GM23338 (cell line): ENCODE results near the gene CNKSR1. TPM values are rescaled to one million over a fixed set of nuclear protein-coding genes. Genes with fewer than 3 reads are reported as not detected.
A peak's percentile ranks its signal among the peaks of the same experiment; 100 is the strongest.

Experiments
- ATAC-seq: fragments of 200-7000 bp; cut with Tn5 transposase; 3 replicates; pipeline ENCODE4 v1.9.1; 2020
- DNase-seq: peaks from one replicate; pipeline ENCODE4 v3.0.0-alpha.2; 2015; ENCODE audit warnings: low spot score
- H2AFZ ChIP-seq: fragments of 200-600 bp; sonication (generic); 2 replicates; pipeline ENCODE4 v1.8.0; 2016; ENCODE audit warnings: antibody characterized with exemption, mild to moderate bottlenecking, moderate library complexity
- H3F3A ChIP-seq: fragments of 200-600 bp; sonication (generic); replicated peaks from 2 replicates; pipeline ENCODE4 v1.8.0; 2017; ENCODE audit warnings: antibody characterized with exemption, mixed run types, low read depth
- H3K27ac ChIP-seq: fragments of 200-600 bp; sonication (generic); 2 replicates; pipeline ENCODE4 v1.6.1; 2016; ENCODE audit warnings: low read depth
- H3K27me3 ChIP-seq: fragments of 200-600 bp; sonication (generic); 2 replicates; pipeline ENCODE4 v1.8.0; 2016; ENCODE audit warnings: mild to moderate bottlenecking, mixed run types, moderate library complexity; ENCODE audit not compliant: insufficient read depth
- H3K36me3 ChIP-seq: fragments of 200-600 bp; sonication (generic); 2 replicates; pipeline ENCODE4 v1.8.0; 2016; ENCODE audit warnings: mild to moderate bottlenecking; ENCODE audit not compliant: insufficient read depth
- H3K4me1 ChIP-seq: fragments of 200-600 bp; sonication (generic); 2 replicates; pipeline ENCODE4 v1.8.0; 2016; ENCODE audit warnings: mild to moderate bottlenecking, moderate library complexity; ENCODE audit not compliant: insufficient read depth
- H3K4me2 ChIP-seq: fragments of 200-600 bp; sonication (generic); 2 replicates; pipeline ENCODE4 v1.7.1; 2017; ENCODE audit warnings: mixed run types
- H3K4me3 ChIP-seq: fragments of 200-600 bp; sonication (generic); 2 replicates; pipeline ENCODE4 v1.6.1; 2016; ENCODE audit warnings: mixed run types
- H3K79me2 ChIP-seq: fragments of 200-600 bp; sonication (generic); replicated peaks from 2 replicates; pipeline ENCODE4 v1.8.0; 2017; ENCODE audit warnings: mild to moderate bottlenecking; ENCODE audit not compliant: insufficient read depth
- H3K9me2 ChIP-seq: fragments of 200-600 bp; sonication (generic); 2 replicates; pipeline ENCODE4 v1.8.0; 2017; ENCODE audit not compliant: insufficient read depth
- H4K20me1 ChIP-seq: fragments of 200-600 bp; sonication (generic); replicated peaks from 2 replicates; pipeline ENCODE4 v1.8.0; 2017; ENCODE audit warnings: mild to moderate bottlenecking; ENCODE audit not compliant: insufficient read depth
- H3K27ac Mint-ChIP-seq: 2 replicates; pipeline ENCODE4 v1.8.0; 2020; ENCODE audit warnings: inconsistent platforms, mild to moderate bottlenecking, moderate library complexity, mixed read lengths
- H3K27me3 Mint-ChIP-seq: 3 replicates; pipeline ENCODE4 v1.8.0; 2022; ENCODE audit warnings: low read depth, mild to moderate bottlenecking, moderate library complexity, mixed read lengths, inconsistent platforms; ENCODE audit not compliant: insufficient read depth, poor library complexity
- H3K36me3 Mint-ChIP-seq: 3 replicates; pipeline ENCODE4 v1.8.0; 2021; ENCODE audit warnings: low read depth, mild to moderate bottlenecking, inconsistent platforms, moderate library complexity, mixed read lengths
- H3K4me1 Mint-ChIP-seq: 3 replicates; pipeline ENCODE4 v1.8.0; 2020; ENCODE audit warnings: mild to moderate bottlenecking, inconsistent platforms, mixed read lengths
- H3K4me3 Mint-ChIP-seq: 3 replicates; pipeline ENCODE4 v1.8.0; 2021; ENCODE audit warnings: moderate library complexity, mild to moderate bottlenecking, inconsistent platforms, mixed read lengths
- H3K9me3 Mint-ChIP-seq: 3 replicates; pipeline ENCODE4 v1.8.0; 2020; ENCODE audit warnings: moderate library complexity, mild to moderate bottlenecking, inconsistent platforms, mixed read lengths
- EZH2 ChIP-seq: fragments of 200-600 bp; sonication (generic); IDR thresholded peaks from one replicate; pipeline ENCODE4 v1.8.0; 2017; ENCODE audit warnings: antibody characterized with exemption, mild to moderate bottlenecking, low read depth; ENCODE audit not compliant: unreplicated experiment
- EZH2phosphoT487 ChIP-seq: fragments of 200-600 bp; sonication (generic); IDR thresholded peaks from one replicate; pipeline ENCODE4 v1.8.1; 2018; ENCODE audit warnings: antibody characterized with exemption; ENCODE audit not compliant: unreplicated experiment
- JUNB ChIP-seq: IDR thresholded peaks from one replicate; pipeline ENCODE4 v1.6.1; 2016; ENCODE audit warnings: antibody characterized with exemption; ENCODE audit not compliant: unreplicated experiment
- NANOG ChIP-seq: IDR thresholded peaks from 2 replicates; pipeline ENCODE4 v1.6.1; 2016; ENCODE audit warnings: antibody characterized with exemption, borderline replicate concordance
- STAT1 ChIP-seq: IDR thresholded peaks from one replicate; pipeline ENCODE4 v1.6.1; 2016; ENCODE audit warnings: antibody characterized with exemption; ENCODE audit not compliant: unreplicated experiment
- polyA plus RNA-seq: library from polyadenylated mRNA; unstranded; fragments of >200 nt; fragmentation: Nextera tagmentation; extraction: Ambion mirVana; gene quantifications from 2 replicates; pipeline ENCODE4 v1.2.1, GENCODE V29; 2016
- total RNA-seq: library from RNA; depleted of rRNA; stranded (reverse); fragments of >200 nt; shearing (Covaris generic); gene quantifications from 2 replicates; pipeline ENCODE4 v1.2.3, GENCODE V29; 2014
- TF ChIP-seq, protein P1 (sequence below): fragments of 250-450 bp; sonication (Bioruptor Pico); IDR thresholded peaks from 2 replicates; pipeline ENCODE4 v1.5.0; 2020; ENCODE audit warnings: mild to moderate bottlenecking, moderate library complexity
- TF ChIP-seq, protein P2 (sequence below), 2 experiments: fragments of 200-600 bp in 1 of 2; sonication (generic) in 1 of 2; conservative IDR thresholded peaks; 2 replicates each; pipeline versions ENCODE4 v1.5.1 to v1.6.1; 2016 to 2017; ENCODE audit warnings: antibody characterized with exemption in 2 of 2, low read depth in 2 of 2, mild to moderate bottlenecking in 2 of 2, moderate library complexity in 1 of 2

CNKSR1 gene
- total and polyA plus RNA-seq, 2 experiments from 2014 or later, result 9.7 to 12.5 TPM

DNA sequence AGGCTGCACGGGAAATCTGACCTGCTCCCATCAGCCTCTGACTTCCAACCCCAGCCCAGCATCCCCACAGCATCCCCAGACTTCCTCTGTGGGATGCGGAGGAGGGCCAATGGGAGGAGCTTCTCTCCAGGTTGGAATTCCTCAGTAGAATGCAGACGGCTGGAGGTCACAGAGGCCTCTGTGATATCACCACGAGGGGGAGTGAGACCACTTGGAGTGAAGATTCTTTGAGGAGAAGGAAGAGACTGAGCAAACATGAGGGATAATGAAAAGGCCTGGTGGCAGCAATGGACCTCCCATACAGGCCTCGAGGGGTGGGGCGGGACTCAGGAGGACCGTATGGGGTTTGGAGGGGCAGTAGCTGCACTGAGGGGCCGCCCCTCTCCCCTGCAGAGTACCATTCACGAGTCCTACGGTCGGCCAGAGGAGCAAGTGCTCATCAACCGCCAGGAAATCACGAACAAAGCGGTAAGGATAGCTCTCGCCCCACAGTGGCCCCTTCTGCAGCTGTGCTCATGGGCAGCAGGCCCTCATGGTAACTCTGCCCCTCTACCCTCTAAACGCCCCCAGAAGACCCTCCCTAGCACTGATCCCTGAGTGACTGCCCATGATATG is 13.2 kb downstream of the CNKSR1 start, which contains the start of gene CATSPER4:
Gene CATSPER4 (plus strand): TSS at position 230 of the 615 bp plus-strand sequence. CDS start 26 bp downstream, at position 256.
- Mint-ChIP-seq H3K9me3 (no peaks in the 10 kb centered on the region; the same call in 2 of the 3 replicates), H3K27ac (peak within 1 kb of the TSS; percentile 49), H3K4me3 (peak within 1 kb of the TSS; percentile 1; the same call in 1 of the 3 replicates), H3K27me3 (peaks cover 11% of the 10 kb centered on the region), H3K4me1 (peaks cover 17% of the 10 kb centered on the region), H3K36me3 (peaks cover 9% of the 10 kb centered on the region; the same call in 2 of the 3 replicates)
- 0 out of 2 replicates have a peak, but pooled peaks cover 4% of the 10 kb centered on the region for H3F3A ChIP-seq
- TF ChIP-seq, protein P1, sequence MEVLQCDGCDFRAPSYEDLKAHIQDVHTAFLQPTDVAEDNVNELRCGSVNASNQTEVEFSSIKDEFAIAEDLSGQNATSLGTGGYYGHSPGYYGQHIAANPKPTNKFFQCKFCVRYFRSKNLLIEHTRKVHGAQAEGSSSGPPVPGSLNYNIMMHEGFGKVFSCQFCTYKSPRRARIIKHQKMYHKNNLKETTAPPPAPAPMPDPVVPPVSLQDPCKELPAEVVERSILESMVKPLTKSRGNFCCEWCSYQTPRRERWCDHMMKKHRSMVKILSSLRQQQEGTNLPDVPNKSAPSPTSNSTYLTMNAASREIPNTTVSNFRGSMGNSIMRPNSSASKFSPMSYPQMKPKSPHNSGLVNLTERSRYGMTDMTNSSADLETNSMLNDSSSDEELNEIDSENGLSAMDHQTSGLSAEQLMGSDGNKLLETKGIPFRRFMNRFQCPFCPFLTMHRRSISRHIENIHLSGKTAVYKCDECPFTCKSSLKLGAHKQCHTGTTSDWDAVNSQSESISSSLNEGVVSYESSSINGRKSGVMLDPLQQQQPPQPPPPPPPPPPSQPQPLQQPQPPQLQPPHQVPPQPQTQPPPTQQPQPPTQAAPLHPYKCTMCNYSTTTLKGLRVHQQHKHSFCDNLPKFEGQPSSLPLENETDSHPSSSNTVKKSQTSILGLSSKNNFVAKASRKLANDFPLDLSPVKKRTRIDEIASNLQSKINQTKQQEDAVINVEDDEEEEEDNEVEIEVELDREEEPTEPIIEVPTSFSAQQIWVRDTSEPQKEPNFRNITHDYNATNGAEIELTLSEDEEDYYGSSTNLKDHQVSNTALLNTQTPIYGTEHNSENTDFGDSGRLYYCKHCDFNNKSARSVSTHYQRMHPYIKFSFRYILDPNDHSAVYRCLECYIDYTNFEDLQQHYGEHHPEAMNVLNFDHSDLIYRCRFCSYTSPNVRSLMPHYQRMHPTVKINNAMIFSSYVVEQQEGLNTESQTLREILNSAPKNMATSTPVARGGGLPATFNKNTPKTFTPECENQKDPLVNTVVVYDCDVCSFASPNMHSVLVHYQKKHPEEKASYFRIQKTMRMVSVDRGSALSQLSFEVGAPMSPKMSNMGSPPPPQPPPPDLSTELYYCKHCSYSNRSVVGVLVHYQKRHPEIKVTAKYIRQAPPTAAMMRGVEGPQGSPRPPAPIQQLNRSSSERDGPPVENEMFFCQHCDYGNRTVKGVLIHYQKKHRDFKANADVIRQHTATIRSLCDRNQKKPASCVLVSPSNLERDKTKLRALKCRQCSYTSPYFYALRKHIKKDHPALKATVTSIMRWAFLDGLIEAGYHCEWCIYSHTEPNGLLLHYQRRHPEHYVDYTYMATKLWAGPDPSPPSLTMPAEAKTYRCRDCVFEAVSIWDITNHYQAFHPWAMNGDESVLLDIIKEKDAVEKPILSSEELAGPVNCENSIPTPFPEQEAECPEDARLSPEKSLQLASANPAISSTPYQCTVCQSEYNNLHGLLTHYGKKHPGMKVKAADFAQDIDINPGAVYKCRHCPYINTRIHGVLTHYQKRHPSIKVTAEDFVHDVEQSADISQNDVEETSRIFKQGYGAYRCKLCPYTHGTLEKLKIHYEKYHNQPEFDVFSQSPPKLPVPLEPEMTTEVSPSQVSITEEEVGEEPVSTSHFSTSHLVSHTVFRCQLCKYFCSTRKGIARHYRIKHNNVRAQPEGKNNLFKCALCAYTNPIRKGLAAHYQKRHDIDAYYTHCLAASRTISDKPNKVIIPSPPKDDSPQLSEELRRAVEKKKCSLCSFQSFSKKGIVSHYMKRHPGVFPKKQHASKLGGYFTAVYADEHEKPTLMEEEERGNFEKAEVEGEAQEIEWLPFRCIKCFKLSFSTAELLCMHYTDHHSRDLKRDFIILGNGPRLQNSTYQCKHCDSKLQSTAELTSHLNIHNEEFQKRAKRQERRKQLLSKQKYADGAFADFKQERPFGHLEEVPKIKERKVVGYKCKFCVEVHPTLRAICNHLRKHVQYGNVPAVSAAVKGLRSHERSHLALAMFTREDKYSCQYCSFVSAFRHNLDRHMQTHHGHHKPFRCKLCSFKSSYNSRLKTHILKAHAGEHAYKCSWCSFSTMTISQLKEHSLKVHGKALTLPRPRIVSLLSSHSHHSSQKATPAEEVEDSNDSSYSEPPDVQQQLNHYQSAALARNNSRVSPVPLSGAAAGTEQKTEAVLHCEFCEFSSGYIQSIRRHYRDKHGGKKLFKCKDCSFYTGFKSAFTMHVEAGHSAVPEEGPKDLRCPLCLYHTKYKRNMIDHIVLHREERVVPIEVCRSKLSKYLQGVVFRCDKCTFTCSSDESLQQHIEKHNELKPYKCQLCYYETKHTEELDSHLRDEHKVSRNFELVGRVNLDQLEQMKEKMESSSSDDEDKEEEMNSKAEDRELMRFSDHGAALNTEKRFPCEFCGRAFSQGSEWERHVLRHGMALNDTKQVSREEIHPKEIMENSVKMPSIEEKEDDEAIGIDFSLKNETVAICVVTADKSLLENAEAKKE (CRISPR knock-in tag), result peak; percentile 59; the same call in 1 of the 2 replicates
- TF ChIP-seq NANOG (no peak), EZH2 (no peak), EZH2phosphoT487 (no peak), JUNB (no peak), STAT1 (no peak)
- TF ChIP-seq, protein P2, sequence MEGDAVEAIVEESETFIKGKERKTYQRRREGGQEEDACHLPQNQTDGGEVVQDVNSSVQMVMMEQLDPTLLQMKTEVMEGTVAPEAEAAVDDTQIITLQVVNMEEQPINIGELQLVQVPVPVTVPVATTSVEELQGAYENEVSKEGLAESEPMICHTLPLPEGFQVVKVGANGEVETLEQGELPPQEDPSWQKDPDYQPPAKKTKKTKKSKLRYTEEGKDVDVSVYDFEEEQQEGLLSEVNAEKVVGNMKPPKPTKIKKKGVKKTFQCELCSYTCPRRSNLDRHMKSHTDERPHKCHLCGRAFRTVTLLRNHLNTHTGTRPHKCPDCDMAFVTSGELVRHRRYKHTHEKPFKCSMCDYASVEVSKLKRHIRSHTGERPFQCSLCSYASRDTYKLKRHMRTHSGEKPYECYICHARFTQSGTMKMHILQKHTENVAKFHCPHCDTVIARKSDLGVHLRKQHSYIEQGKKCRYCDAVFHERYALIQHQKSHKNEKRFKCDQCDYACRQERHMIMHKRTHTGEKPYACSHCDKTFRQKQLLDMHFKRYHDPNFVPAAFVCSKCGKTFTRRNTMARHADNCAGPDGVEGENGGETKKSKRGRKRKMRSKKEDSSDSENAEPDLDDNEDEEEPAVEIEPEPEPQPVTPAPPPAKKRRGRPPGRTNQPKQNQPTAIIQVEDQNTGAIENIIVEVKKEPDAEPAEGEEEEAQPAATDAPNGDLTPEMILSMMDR (conservative IDR thresholded peaks at IDR 0.05; ENCODE audit: low read depth in 2 of 2), result peak; percentile 74 to 83
- no peaks in the 10 kb centered on the region for H4K20me1 ChIP-seq
- peak within 1 kb of the TSS; percentile 12; the same call in 1 of the 2 replicates for H3K4me2 ChIP-seq
- H3K4me3 ChIP-seq, result no peak within 1 kb of the TSS
- no peak within 1 kb of the TSS for H3K27ac ChIP-seq
- H3K27me3 ChIP-seq, result no peaks in the 10 kb centered on the region
- H2AFZ ChIP-seq, result peak within 1 kb of the TSS; percentile 68; the same call in 1 of the 2 replicates
- no peaks in the 10 kb centered on the region for H3K4me1 ChIP-seq
- no peaks in the 10 kb centered on the region for H3K79me2 ChIP-seq
- peak; percentile 98 for ATAC-seq
- no peaks in the 10 kb centered on the region for H3K36me3 ChIP-seq
- no peaks in the 10 kb centered on the region for H3K9me2 ChIP-seq
- peak; percentile 96 for DNase-seq
